Islet of Langerhans (tissue), 1 donor: ENCODE measurements around the gene HMG20B.

Experiments
- FAIRE-seq: peaks from one replicate; lab custom pipeline; 2011; peaks lifted over from hg19 to GRCh38; lab: Jason Lieb, UNC

Gene HMG20B

DNA sequence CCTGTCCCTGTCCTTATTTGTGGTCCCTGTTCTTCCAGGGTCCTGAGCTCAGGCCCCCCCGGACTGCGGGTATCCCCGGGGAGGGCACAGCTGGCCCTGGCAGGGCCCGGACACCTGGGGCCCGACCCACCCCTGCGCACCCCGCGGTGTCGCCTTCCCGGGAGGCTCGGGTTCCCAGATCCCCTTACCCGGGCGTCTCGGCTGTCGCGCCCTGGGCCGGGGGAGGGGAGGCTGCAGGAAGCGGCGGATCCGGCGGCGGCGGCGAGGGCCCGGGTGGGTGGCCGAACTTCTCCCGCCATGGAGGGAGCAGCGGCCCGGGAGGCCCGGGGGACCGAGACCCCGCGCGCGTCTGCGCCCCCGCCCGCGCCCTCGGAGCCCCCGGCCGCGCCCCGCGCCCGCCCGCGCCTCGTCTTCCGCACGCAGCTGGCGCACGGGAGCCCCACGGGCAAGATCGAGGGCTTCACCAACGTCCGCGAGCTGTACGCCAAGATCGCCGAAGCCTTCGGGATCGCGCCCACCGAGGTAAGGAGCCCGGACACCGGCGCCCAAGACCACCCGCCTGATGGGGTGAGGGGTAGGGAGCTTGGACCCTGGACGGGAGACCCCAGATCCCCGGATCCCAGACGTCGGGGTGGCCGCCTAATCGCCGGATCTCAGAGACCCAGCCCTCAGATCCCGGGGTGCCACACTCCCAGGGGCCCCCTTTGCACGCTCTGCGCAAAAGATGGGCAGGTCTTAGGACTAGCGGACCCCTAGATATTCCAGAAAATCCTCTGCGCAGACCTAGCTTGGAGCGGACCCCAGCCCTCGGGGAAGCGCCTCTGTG, 12.8 kb downstream of the HMG20B start, which contains the start of gene GIPC3:
Gene GIPC3 (plus strand): TSS at position 178 of the 826 bp plus-strand sequence. CDS start 120 bp downstream, at position 298.
- FAIRE-seq = no peak

DNA sequence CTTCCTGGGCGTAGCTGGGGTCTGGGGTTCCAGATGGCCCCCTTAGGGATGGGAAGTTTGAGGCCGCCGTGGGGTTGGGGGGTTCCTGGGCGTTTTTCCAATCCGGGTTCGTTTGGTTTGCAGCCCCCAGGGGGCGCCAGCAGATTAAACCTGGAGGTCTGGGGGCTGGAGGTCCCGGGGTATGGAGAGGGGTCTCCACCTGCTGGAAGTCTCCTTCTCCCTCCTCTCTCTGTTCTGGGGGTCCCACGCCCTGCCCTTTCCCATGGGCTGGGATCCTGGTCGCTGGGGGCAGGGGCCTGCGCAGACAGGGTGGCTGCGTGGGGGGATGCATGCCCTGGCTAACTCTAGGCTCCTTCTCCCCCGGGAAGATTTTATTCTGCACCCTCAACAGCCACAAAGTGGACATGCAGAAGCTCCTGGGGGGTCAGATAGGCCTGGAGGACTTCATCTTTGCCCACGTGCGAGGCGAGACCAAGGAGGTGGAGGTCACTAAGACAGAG, 13.4 kb downstream of the HMG20B start:
- no peak for FAIRE-seq

- no peak for FAIRE-seq
These were observed 14.1 kb downstream of the HMG20B start for GRCh38 chr19:3586707-3587346.

GRCh38 chr19:3589439-3589838, 16.7 kb downstream of the HMG20B start:
- no peak for FAIRE-seq

DNA sequence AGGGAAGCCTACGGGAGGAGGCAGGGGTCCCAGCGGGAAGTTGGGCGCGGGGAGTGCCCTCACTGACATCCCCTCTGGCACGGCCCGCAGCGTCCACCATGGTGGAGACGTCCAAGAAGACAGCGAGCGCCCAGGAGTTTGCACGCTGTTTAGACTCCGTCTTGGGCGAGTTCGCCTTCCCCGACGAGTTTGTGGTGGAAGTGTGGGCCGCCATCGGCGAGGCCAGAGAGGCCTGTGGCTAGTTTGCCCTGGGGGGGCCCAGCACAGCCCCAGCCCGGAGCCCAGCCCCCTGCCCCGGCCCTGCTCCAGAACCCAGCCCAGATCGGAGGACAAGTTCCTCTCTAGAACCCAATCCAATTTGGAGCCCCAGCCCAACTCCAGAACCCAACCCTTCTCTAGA, 17.2 kb downstream of the HMG20B start:
- FAIRE-seq = no peak

- no peak for FAIRE-seq
These were observed 18.4 kb downstream of the HMG20B start for GRCh38 chr19:3590991-3591659.

DNA sequence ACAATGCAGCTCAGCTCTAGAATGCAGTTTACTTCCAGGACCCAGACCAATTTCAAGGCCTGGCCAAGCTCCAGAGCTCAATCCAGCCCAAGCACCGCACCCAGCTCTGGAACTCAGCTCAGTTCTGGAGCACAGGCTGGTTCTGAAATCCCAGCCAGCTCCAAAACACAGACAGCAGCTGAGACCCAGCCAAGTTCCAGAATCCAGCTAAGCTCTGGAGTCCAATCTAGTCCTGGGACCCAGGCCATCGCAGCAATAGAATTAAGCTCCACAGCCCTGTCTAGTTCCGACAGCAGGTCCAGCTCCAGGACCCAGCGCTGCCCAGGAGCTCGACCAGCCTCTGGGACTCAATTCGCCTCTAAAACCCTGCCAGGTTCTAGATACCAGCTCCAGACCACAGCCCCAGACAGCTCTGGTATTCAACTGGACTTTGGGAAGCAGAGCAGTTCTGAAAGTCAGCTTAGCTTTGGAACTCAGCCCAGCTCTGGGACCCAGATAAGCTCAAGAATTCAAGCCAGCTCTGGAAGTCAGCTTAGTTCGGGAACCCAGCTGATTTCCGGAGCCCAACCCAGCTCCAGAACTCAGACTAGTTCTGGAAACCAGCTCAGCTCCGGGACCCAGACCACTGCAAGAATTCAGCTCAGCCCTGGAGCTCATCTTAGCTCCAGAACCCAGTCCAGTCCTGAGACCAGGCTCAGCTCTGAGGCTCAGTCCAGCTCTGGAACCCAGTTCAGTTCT, 19.3 kb downstream of the HMG20B start:
- no peak for FAIRE-seq

- no peak for FAIRE-seq
These were observed 20.4 kb downstream of the HMG20B start for GRCh38 chr19:3593156-3593555.

- no peak for FAIRE-seq
These were observed 22.8 kb downstream of the HMG20B start for GRCh38 chr19:3595521-3596061.

DNA sequence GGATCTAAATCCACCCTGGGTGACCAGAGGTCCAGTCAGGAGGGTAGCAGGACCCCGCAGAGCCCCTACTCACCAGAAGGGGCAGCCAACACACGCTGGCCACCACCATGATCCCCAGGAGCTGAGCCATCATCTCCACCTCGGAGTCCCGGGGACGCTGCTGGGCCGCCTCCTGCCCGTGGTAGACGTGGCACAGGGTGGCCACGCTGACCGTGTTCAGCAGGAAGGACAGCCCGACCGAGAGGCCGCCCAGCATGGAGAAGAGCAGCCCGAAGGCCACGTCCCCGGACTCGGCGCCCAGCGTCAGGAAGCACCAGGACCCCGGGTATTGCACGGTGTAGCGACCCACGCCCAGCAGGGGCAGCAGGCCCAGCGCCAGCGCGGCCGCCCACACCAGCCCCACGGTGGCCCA, 27.0 kb downstream of the HMG20B start:
- no peak for FAIRE-seq

GRCh38 chr19:3601021-3601420, 28.3 kb downstream of the HMG20B start:
- FAIRE-seq = no peak

DNA sequence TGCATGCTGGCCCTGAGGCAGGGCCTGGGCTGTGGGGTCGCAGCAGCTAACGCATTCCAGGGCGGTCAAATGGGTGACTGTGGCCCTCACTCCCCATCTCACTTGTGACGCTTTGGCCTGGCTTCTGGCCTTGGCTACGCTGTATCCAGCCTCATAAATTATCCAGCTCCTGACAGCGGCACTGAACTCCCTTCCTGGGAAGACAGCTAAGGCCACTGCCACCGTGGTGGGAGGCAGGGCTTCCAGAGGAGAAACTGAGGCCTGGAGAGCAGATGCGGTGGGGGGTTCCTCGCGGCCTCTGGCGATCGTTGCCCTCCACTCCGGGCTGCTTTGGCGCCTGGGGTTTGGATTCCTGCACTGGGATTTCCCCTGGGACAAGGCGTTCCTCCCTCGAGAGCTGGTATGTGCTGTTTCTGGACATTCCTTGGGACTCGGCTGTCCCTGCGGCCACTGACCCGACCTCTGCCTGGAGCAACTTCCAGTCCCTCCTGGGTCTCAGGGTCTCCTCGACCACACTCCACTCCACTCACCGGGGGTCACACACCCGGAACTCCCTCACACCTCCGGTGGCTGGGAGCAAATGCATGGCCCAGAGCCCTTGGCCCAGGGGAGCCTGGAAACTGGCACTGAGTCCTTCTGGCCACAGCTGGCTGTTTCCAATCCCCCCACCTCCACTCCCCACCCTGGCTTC, 30.5 kb downstream of the HMG20B start:
- FAIRE-seq = no peak

DNA sequence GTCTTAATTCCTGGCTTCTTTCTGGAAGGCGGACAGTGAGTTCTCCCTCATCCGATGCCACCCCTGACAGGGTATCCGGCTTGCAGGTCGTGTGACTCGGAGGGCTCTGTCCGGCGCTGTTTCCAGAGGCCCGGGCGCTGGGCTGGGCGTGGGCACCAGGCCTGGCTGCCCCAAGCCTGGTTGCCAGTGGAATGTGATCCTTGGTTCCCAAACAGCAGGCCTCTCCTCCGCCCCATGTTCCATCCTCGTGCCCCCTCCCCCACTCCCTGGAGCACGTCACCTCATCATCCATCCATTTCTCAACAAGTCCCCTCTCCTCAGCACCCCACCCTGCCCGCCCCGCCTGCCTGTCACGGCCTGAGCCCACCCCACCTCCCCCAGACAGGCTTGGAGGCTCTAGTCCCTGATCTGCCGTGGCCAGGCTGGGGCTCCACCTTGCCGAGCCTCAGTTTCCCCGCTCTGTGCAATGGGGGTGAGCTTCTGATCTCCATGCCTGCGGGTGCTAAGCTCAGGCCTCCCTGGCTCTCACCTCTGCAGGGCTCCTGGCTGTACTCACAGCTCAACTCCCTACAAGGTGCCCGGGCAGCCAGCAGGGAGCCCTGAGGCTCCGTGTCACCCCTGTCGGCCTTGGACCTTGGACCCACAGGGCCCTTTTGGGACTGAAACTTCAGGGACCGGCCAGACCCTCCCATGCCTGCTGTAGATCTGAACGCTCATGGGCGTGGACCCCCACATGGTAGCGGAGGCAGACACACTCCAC, 31.7 kb downstream of the HMG20B start:
- FAIRE-seq = no peak

DNA sequence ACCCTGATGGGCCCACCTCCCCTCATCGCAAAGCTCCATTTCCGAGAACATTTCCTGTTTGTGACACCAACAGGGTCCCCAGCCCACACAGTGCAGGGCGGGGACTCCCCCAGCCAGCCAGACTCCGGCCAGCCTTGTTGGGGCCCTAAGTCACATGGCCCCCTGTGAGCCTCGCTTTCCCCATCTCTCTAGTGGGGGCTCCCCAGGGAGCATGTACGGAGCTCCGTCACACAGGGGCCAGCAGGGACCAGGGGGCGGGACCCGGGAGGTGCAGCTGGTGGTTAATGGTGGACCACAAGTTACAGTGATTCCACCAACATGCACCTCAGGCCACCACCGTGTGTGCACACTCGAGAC, 32.2 kb downstream of the HMG20B start:
- no peak for FAIRE-seq

GRCh38 chr19:3605361-3605760, 32.6 kb downstream of the HMG20B start:
- FAIRE-seq = no peak

DNA sequence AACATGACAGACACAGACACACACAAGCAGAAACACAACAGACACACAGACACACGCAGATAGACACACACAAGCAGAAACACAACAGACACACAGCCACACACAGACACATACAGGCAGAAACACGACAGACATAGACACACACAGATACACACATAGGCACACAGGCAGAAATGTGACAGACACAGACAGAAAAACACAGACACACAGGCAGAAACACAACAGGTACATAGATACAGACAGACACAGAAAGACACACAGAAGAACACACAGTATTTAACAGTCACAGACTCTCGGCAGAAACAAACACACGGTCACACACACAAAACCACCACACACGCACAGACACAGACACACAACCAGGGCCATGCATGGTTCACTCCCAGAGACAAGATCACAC, 33.0 kb downstream of the HMG20B start:
- no peak for FAIRE-seq

DNA sequence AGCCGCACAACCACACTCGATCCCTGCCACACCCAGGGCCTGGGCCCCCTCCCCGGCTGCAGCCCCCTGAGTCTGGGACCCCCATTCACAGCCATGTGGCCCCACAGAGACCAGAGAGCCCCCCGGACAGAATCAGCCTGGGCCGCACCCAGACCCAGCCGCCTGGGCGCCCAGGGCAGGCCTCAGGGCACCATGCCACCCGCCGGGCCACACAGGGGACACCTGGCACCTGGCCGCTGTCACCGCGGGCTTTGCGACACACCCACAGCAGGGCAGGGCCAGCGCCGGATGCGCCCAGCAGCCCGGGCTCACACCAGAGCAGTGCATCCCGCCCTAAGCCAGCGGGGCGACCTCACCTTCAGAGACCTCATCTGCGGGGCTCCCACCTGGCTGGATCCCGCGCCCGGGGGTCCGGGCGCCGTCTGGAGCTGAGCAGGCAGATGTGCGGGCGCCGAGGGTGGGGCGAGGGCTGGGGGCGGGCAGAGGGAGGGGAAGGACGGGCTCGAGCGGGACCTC, 33.5 kb downstream of the HMG20B start:
- no peak for FAIRE-seq

- no peak for FAIRE-seq
These were observed 34.0 kb downstream of the HMG20B start, which contains the start of gene TBXA2R for GRCh38 chr19:3606690-3607289. TSS of gene TBXA2R (minus strand) at chr19:3606875. CDS start at chr19:3600634, 6,241 bp downstream.

DNA sequence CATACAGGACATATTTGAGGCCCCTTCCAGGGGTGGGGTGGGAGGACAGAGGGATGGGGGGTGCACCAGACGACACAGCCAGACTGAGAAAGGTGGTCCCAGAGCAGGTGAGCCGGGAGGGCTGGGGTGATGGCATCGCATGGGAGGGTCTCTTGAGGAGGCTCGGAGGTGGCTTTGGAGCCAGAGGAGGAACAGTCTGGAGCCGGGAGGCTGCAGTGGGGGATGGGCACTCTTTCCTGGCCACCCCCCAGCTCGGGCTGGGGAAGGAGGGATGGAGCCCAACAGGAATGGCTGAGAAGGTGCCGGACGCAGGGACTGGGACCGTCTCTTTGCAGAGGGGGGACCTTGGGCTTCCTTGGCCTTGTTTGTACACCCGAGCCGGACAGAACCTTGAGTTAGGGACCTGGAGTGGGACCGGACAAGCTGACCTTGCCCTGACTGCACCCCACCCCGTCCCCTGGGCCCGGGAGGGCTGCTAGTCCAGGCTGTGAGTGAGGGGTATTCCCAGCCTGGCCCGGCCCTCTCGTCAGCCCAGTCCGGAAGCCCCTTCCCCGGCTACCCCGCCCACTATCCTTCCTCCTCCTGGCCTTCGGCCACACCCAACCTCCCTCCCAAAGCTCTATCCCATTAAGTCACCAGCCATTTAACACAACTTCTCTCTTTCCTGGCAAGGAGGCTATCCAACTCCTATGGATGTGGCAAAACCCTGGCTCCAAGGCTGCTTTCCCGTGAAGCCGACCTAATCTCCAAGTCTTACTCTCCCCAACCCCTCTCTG, 34.7 kb downstream of the HMG20B start:
- FAIRE-seq = no peak
